DMS 273 treated with DMSO at 0.1 percent for 48 hours (cell line): ENCODE results near the gene TXNL4A.
A peak's percentile ranks its signal among the peaks of the same experiment; 100 is the strongest.
"Not testable (repeated sequence)": the region's sequence is repeated elsewhere in the genome, so short reads cannot be mapped to it uniquely, and the experiment has no call there.

Experiments used
- DNase-seq: peaks from one replicate; lab custom pipeline; 2025; lab: John Stamatoyannopoulos, UW

The TXNL4A gene, protein sequence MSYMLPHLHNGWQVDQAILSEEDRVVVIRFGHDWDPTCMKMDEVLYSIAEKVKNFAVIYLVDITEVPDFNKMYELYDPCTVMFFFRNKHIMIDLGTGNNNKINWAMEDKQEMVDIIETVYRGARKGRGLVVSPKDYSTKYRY

DNA sequence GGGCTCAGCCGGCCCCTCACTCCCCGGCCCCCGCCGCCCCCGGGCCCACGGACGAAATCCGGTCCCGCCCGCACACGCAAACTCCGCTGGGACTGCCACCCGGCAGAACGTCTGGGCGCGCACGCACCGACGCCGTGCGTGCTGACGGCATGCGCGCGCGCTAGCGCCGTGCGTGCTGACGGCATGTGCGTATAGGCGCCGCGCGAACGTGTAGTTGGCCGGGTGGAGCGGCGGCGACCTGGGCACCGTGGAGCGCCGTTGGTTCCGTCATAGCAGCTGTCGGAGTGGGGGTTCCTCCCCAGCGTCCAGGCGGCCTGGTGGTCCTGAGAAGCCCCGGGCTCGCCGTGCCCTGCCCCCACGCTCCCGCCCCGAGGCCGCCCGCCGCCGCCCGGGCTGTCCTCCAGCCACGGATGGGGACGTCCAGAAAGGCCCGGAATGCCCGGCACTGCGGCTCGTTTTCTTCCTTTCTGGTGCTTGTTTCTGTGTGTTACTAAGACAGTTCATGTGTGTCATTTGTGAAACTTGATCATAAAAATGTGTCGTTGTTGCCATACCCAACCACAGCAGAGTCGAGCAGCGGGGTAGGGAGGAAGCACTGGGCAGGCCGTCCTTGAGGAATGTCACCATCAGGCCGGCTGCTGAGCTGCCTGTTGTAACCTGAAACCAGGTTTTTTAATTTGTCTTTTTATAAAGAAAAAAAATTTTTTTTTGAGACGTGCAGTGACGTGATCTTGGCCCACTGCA lies at the start of gene TXNL4A:
TSS of gene TXNL4A (minus strand) at position 113 of the 744 bp plus-strand sequence. CDS start 171 bp downstream, outside the sequence.
- peak; percentile 36 for DNase-seq

DNA sequence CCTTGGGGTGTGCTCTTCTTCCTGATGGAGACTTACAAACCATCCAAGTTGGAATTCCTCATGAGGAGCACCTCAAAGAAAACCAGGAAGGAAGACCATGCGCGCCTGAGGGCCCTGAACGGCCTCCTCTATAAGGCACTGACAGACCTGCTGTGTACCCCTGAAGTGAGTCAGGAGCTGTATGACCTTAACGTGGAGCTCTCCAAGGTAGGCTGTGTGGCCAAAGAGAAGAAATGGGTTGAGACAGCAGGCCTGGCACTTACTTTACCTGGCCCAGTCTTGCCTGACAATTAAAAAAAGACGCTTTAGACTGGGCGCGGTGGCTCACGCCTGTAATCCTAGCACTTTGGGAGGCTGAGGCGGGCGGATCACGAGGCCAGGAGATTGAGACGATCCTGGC lies 48.9 kb upstream of the TXNL4A start:
- DNase-seq, result no peak

DNA sequence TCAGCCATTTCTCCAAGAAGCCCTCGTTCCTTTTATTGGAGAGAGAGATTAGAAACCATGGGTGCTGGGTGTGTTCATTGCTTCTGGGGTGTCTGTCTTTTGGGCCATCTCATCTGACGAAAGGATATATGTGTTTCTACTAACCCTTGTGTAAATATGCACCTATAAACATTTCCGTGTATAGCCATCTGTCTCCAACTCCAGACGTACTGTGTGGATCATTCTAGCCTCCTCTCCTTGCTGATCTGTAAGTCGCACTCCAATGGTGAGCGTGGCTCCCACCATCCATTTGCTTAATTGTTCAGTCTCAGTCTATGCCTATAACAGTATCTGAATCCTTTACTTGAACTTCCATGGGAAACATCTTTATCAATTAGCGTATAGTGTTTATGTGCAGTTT lies 47.6 kb upstream of the TXNL4A start:
- peak; percentile 11 for DNase-seq

DNA sequence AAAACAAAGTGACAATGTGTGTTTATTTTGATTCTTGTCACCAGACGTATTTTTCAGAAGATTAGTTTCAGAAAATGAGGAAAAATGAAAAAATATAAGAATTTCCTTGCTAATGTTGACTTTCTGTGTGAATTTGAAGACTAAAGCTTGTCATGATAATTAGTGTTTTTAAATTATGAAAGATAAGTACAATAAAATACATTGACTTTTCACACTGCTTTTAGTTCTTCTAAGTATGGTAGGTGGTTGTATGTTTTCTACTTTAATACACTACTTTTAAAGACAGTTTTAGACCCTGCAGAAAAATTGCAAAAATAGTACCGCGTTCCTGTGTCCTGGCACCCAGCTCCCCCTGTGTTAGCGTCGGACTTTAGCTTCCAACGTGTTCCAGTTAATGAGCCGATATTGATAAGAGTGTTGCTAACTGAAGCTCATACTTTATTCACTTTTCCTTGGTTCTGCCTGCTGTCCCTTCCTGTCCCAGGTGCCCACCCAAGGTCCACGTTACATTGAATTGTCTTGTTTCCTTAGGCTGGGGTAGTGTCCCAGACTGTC lies 46.6 kb upstream of the TXNL4A start:
- DNase-seq, result no peak

DNA sequence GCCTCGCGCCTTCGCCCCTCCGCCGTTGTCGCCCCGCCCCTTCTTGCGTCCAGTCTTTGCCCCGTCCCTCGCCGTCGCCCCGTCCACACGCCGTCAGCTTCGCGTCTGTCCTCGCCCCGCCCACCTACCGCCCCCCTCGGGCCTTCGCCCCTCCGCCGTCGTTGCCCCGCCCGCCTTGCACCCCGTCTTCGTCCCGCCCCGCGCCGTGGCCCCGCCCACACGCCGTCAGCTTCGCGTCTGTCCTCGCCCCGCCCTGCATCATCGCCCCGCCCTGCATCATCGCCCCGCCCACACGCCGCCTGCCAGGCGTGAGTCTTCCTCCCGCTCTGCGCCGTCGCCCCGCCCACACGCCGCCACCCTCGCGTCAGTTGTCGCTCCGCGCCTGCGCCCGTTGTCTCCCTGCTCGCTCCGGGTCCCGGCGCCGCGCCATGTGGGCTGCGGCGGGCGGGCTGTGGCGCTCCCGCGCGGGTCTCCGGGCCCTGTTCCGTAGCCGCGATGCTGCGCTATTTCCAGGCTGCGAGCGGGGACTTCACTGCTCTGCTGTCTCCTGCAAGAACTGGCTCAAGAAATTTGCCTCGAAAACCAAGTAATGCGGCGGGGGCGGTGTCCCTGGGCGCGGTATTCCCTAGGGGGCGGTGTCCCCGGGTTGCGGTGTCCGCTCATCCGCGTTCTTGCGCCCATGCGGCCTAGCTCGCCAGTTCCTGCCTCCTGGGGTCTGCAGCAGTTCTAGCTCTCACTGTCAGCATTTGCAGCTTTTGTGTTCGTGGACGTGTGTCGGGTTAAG lies 45.9 kb upstream of the TXNL4A start, which contains the start of gene RBFA:
TSS of gene RBFA (plus strand) at position 367 of the 784 bp plus-strand sequence. CDS start at position 429, 62 bp downstream.
- DNase-seq, result peak; percentile 92

DNA sequence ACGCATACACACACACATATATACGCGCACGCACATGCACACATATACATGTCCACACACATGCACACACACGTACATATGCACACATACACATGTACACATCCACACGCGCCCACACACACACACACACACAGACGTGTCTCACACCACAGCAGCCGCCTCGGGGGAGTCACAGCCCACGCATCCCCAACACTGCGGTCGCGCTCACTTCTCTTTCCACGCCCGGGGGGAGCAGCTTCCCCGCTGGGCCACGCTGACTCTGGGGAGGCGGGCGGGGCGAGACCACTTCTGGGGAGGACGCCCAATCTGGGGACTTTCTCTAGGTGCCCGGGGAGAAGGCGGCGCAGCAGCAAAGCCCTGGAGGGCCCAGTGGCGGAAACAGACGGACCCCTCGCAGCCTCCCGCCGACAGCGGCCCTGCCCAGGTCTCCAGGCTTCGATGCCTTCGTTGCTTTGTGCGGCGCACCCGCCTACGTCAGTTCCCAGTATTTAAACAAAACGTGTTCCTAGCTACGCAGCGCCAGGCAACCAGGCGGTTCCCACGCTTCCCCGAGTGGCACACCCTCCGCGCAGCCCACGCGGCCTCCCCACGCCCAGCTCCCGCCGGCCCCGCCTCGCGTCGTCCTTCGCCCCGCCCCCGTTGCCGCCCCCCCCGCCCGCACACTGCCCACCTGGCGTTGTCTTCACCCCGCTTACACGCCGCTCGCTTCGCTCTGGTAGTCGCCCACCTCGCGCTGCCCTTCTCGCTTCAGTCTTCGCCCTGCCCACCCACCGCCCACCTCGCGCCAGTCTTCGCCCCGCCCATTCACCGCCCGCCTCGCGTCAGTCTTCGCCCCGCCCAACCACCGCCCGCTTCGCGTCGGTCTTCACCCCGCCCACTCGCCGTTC lies 45.1 kb upstream of the TXNL4A start:
- DNase-seq, result peak; percentile 88

DNA sequence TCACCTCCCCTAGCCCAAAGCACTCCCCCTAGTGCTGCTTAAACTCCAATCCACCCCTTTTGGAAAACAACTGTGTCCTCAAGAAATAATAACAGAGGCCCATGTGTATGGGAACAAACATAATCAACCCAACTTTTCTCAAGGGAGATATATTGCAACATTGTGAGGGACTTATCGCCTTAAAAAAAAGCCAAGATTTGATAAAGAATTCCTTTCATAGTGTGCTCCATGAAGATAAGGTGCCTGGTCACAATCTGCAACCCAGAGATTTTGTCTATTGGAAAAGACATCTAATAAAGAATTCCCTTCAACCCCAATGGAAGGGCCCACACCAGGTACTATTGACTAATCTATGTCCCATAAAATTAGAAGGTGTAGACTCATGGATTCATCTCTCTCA lies 41.3 kb upstream of the TXNL4A start:
- DNase-seq, result no peak

DNA sequence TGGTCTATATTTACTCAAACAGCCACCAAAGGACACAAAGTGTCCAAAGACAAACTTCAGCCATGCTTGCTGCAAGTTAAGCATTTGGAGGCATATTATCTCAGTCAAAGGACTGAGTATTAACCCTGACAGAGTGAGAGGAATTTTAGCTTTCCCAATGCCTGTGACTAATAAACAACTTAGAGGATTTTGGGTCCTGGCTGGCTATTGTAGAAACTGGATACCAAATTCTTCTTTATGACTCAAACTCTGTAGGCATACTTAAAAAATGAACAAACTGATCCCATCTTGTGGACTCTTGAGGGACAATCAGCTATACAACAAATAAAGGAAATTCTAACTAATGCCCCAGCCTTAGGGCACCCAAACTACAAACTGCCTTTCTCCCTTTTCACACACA lies 39.4 kb upstream of the TXNL4A start:
- not testable (repeated sequence) for DNase-seq

DNA sequence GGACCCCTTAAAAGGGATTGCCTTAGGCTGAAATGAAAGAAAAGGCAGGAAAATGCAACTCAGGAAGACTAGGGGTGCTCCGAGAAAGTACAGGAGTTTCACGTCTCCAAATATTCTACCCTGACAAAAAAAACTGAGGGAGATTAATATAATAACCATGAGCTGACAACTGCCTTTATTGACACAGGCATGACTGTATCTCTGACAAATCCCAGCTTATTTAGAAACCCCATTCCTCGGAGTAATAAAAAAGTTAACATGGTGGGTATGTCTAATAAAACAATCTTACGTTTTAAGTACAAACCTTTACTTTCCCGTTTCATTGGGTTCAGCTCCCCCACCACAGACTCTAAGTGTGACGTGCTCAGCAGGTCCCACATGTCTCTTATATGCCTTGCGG lies 38.0 kb upstream of the TXNL4A start:
- DNase-seq, result no peak

DNA sequence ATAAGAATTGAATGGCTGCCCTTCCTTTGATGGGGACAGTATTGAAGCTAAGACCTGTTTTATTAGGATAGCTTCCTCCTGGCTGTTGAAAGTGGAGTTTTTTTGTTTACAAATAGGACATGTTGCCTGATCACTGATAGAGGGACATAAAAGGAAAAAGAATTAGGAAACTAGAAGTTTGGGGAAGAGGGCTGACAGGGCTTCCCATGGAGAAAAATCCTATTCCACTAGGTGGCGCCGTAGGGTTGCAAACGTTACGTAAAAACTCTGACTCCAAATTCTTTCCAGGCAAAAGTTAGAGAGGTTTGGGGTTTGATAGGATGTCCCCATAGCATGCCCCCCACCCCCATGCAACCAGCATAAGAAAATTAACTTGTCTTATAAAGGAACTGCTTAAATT lies 34.8 kb upstream of the TXNL4A start:
- no peak for DNase-seq

DNA sequence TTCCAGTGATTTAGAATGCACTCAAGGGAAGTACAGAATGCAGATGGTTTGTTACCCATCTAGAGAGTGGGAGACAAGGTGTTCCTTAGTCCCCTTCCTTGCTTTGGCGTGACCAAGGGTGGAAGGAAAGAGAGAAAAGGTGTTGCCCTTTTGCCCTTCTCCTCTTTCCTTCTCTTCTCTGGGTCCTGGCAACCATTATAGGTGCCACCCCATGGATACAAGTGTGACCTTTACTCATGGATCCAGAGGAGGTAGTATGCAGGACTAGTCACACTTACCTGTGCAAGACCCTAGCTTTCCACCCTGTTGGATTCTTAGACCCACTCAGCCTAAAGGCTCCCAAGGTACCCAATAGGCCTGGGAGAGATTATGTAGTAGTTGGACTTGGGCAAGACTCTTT lies 34.2 kb upstream of the TXNL4A start:
- DNase-seq, result no peak

DNA sequence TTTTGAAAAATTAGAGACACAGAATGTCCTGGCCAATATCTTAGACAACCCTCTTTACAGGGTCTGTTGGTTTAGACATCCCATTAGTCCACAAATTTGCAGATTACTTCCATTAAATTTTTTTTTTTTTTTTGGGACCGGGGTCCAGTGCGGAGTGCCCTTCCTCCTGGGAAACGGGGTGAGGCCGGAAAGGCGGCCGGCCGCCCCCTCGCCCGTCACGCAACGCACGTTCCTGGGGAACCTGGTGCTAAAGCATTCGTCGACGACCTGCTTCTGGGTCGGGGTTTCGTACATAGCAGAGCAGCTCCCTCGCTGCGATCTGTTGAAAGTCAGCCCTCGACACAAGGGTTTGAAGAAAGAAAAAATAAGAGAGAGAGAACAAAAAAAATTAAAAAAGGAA lies 24.4 kb upstream of the TXNL4A start:
- no peak for DNase-seq

DNA sequence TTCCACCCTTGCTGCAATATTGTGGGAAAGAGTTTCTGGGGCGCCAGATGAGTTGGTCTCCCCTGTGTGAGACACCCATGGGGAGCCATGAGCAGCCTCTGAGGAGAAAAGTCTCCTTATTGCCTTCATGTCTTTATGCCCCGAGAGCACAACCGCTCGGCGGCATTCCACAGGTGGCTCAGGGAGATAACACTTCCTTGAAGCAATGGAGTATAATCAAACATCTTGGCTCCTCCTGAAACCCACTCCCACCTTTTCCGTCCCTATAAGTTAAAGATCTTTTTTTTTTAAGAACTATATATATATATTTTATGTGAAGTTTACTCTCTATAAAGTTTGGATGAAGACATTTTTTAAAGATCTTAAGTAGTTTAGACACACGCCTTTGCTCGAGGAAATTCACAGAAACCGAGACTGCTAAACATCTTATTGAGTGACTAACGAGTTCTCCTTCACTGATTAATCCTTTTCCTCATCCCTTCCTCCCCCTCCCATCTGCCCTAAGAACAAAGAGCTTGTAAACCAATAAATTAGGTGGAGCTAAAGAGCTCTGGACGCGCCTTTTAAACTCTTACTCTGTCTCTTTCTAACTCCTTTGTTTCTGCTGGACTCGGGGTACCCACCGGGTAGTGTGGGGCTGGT lies 23.3 kb upstream of the TXNL4A start:
- not testable (repeated sequence) for DNase-seq

DNA sequence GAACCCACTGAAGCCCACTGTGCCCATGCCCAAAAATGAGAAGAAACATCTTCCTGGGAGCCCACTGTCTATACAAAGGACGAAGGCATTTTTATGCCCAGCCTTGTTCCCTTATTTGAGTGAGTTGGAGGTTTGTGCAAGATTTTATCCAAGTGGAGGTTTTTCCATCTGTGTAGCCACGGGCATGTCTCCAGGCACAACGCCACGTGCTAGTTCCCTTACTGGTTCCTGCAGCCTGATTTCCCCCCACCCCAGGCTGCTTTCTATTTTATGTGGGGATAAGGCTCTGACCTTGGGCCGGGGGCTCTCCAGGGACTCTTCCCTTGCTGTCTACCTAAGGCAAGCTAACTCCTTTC lies 22.2 kb upstream of the TXNL4A start:
- DNase-seq, result no peak

DNA sequence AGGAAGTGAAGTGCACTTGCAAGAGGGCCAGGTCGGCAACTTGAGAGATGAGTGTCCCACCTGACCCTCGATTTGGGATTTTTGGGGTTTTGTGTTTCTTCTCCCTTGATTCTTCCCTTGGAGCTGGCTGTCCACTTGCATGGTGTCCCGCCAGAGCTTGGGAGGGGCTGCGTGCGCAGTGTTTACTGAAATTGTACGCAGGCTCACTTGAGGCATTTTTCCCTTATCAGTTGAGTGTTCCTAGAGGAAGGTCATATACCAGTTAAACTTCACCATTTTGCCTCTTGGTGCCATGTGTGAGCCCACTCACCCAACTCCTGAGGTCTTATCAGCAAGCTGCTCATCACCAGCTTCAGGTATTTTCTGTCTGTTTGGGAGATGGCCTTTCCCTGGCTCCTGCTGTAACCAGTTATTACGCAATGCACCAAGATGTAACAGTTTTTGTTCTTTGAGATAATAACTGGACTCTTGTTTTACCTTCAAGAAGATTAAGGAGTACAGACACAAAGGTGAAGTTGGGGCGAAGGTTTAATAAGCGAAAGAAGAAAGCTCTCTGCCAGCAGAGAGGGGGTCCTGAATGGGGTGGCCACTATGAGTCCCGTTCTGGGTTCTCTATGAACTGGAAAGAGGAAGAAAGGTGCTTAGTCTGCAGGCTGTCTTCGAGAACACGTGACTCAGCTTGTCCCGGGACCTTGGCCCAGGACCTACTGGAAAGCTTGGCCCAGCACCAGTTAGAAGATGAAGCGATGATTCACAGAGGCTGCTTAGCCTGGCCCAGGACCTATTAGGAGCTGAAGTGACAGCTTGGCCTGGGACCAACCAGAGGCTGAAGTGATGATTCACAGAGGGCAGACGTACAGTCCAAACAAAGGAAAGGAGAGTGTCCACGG lies 21.5 kb upstream of the TXNL4A start:
- peak; percentile 46 for DNase-seq

DNA sequence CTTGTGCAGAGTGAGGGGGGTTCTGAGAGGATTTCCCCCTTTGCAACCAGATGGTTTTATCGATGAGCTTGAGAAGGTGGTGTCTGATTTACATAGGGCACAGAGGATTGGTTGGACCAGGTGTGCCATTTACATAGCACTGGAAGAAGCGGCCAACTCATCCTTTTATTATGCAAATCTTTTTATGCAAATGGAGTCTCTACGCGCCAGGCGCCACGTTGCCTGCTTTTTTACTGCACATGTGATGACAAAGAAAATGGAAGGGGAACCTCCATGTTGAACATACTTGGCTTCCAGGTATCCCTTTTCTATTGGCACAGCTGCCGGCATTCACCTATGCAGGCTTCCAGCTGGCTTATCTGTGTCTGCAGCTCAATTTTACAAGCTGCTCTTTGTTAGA lies 18.4 kb upstream of the TXNL4A start:
- DNase-seq, result no peak

DNA sequence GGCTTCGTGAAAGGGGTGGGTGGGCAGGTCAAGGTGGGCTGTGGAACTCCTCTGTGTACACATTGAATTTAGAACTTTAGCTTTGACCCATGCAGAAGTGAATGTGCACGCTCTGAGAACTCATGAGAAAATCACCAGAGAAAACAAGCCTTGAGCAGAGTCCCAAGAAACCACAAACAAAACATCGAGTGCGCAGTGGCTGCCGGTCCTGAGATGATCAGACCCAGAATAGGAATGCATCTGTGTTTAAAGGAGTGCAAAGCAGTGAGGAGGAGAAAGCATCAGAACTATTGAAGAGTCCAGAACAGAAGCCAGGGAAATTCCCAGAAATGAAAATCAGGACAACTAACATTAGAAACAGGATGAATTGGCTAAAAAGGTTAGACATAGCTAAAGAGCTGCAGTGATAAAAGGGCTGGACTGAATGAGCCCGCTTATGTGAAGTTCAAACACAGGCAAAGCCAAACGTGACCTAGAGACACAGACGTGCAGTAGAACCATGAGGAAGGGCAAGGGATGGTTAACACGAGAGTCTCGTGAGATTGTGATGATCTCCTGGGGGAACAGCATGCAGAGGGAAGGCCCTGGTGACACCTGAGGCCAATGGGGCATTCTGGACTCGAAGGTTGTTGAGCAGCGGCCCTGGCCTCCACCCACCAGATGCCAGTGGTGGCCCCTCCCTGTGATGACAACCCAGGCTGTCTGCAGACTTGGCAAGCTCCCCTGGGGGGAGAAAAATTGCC lies 16.4 kb upstream of the TXNL4A start:
- no peak for DNase-seq

DNA sequence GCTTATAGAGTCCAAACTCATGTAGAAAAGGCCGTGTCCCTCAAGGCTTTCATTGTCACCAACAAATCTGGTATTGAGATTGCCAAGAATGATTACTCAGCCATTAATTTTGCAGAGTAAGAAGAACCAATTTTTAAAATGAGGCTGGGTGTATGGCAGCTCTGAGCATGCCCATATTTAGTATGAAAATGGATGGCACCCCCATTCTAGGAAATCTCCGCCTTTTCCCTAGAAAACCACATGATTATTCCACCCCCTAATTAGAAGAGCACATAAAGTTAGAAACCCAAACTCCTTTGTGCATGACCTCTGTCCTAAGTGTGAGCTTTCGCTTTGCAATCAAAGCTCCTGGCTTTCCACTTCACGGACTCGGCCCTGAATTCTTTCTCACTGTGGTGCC lies 14.1 kb upstream of the TXNL4A start:
- DNase-seq, result no peak

DNA sequence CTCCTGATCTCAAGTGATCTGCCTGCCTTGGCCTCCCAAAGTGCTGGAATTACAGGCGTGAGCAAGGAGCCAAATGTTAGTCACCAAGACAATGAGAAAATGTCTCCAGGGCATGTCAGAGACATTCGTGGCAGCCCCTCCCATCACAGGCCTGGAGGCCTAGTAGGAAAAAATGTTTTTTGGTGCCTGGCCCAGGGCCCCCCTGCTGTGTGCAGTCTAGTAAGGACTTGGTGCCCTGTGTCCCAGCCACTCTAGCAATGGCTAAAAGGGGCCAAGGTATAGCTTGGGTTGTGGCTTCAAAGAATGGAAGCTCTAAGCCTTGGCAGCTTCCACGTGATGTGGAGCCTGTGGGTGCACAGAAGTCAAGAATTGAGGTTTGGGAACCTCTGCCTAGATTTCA lies 12.5 kb upstream of the TXNL4A start:
- DNase-seq, result no peak

DNA sequence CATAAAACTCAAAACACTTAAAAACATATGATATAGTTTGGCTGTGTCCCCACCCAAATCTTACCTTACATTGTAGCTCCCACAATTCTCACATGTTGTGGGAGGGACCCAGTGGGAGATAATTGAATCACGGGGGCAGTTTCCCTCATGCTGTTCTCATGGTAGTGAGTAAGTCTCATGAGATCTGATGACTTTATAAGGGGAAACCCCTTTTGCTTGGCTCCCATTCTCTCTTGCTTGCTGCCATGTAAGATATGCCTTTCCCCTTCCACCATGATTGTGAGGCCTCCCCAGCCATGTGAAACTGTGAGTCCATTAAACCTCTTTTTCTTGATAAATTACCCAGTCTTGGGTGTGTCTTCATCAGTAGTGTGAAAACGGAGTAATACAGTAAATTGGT lies 11.3 kb upstream of the TXNL4A start:
- DNase-seq, result not testable (repeated sequence)
